ENCODE data around the gene RASA2. TPM values are rescaled to one million over a fixed set of nuclear protein-coding genes. Genes with fewer than 3 reads are reported as not detected.

The RASA2 gene
- total and polyA plus RNA-seq, 9 of the 15 experiments (the other 6 are each of a cell fraction or from before 2014, with no cell fraction given): 2.0 to 12.8 (median 9.5) TPM

DNA sequence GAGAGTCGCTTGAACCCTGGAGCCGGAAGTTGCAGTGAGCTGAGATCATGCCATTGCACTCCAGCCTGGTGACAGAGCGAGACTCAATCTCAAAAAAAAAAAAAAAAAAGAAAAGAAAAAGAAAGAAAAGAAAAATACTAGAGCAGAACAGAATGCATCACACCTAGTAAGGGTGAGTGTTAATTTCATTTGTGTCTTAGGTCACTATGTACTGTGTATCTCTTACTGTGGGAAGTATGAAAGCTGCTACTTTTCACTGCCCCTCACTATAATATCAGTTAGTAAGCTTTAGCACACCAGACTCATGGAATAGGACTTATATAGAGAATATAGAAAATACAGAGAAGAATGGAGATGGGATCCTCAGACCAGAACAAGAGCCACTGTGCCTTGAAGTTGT is 45.9 kb upstream of the RASA2 start:
- Histone ChIP-seq H3K36me3 (ENCODE audit: control insufficient read depth, insufficient read depth, low read length) (peaks cover 30% of the 10 kb centered on the region), H3K9me3 (replicated peaks; ENCODE audit: control insufficient read depth, insufficient read depth, low read depth, low read length) (peaks cover 4% of the 10 kb centered on the region; the same call in 1 of the 2 replicates), H4K20me1 (replicated peaks; ENCODE audit: control insufficient read depth, insufficient read depth, low read length) (no peaks in the 10 kb centered on the region), H3K4me3 (no peak overlapping the region), H2AFZ (ENCODE audit: low read depth, low read length) (peak overlapping the region; percentile 83), H3K4me1 (replicated peaks in 1 of 2; ENCODE audit: control insufficient read depth in 2 of 2, insufficient read depth in 2 of 2, low read length in 2 of 2) (peaks cover 6 to 19% of the 10 kb centered on the region in 2 experiments; a peak in 4 of 5 replicates), H3K79me2 (ENCODE audit: control insufficient read depth, insufficient read depth, low read length) (no peaks in the 10 kb centered on the region), H3K27ac (ENCODE audit: extremely low read depth, low read depth, low read length) (peak overlapping the region; percentile 73), H3K27me3 (ENCODE audit: control insufficient read depth in 2 of 2, insufficient read depth in 2 of 2, low read length in 2 of 2) (no peaks in the 10 kb centered on the region), H3K9me1 (ENCODE audit: control insufficient read depth, insufficient read depth, low read length) (no peaks in the 10 kb centered on the region), H3K9ac (ENCODE audit: insufficient read depth in 1 of 2, low read depth in 2 of 2, low read length in 2 of 2) (0 out of 4 replicates have a peak overlapping the region, but pooled peaks of 1 of the 2 experiments have one; percentile 17), H3K4me2 (ENCODE audit: insufficient read depth, low read length) (peak overlapping the region; percentile 37; the same call in 1 of the 2 replicates)
- POLR2A ChIA-PET: interaction anchor here (1.1 kb wide), 1 partner anchor 20 kb away, joined by 3 read pairs; no protein-coding TSS in a partner anchor
- CTCF ChIA-PET (ENCODE audit: low intra/inter-chr PET ratio): interaction anchor here (0.6 to 1.0 kb wide), 2 partner anchors 129 to 139 kb away, joined by 3 to 4 read pairs; no protein-coding TSS in a partner anchor
- WGBS (ENCODE audit: insufficient coverage, low coverage, missing lambda C conversion rate): 100% methylated on average over 2 of the region's 3 CpGs
- ATAC-seq: peak; percentile 27
- no TSS peak for BruUV-seq (replicated peaks)
- no peak for TF ChIP-seq CEBPG (CRISPR knock-in tag; IDR thresholded peaks at IDR 0.05)
- TF ChIP-seq CEBPG (tag; conservative IDR thresholded peaks at IDR 0.05 in 1 of 2, IDR thresholded peaks at IDR 0.05 in 1 of 2): no peak
- TF ChIP-seq RAD51 (IDR thresholded peaks at IDR 0.05; ENCODE audit: borderline replicate concordance, low read depth): no peak
- TF ChIP-seq, protein P1, sequence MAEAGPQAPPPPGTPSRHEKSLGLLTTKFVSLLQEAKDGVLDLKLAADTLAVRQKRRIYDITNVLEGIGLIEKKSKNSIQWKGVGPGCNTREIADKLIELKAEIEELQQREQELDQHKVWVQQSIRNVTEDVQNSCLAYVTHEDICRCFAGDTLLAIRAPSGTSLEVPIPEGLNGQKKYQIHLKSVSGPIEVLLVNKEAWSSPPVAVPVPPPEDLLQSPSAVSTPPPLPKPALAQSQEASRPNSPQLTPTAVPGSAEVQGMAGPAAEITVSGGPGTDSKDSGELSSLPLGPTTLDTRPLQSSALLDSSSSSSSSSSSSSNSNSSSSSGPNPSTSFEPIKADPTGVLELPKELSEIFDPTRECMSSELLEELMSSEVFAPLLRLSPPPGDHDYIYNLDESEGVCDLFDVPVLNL (CRISPR knock-in tag; IDR thresholded peaks at IDR 0.05; ENCODE audit: low read depth): no peak
- TF ChIP-seq, protein P2, sequence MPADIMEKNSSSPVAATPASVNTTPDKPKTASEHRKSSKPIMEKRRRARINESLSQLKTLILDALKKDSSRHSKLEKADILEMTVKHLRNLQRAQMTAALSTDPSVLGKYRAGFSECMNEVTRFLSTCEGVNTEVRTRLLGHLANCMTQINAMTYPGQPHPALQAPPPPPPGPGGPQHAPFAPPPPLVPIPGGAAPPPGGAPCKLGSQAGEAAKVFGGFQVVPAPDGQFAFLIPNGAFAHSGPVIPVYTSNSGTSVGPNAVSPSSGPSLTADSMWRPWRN (IDR thresholded peaks at IDR 0.05; ENCODE audit: low read depth): no peak
- in situ Hi-C loops (cut with MboI): loop anchor here (5.0 kb wide), 1 partner anchor 74 kb away; the partner anchor contains the start of gene ZBTB38
- no peak for FAIRE-seq
- DNase-seq (ENCODE audit: extremely low read depth in 1 of 4, low spot score in 3 of 4): no peak
- intact Hi-C loops (cut with micrococcal nuclease): loop anchor here (2.0 kb wide), 1 partner anchor 80 kb away; no protein-coding TSS in a partner anchor

Data from K562 (cell line).